Measurements from ENCODE around the gene RNASE8.
"Not testable (repeated sequence)": the region's sequence is repeated elsewhere in the genome, so short reads cannot be mapped to it uniquely, and the experiment has no call there.

The RNASE8 gene

GRCh38 chr14:21057803-21058675, at the start of gene RNASE8:
Gene RNASE8, plus strand, starts transcription at chr14:21057822. Its CDS starts 71 bp downstream, at chr14:21057893.
- DNase-seq, result no peak

- DNase-seq, result not testable (repeated sequence)
Measured at GRCh38 chr14:21009721-21010120, 47.9 kb upstream of the RNASE8 start.

- no peak for DNase-seq
Measured at GRCh38 chr14:21011136-21011535, 46.5 kb upstream of the RNASE8 start.

- peak; percentile 88 to 89 for DNase-seq
Measured at GRCh38 chr14:21014761-21015190, 42.8 kb upstream of the RNASE8 start.

GRCh38 chr14:21015312-21015711, 42.3 kb upstream of the RNASE8 start:
- DNase-seq, result no peak

GRCh38 chr14:21016413-21017190, 41.0 kb upstream of the RNASE8 start:
- no peak for DNase-seq

GRCh38 chr14:21017528-21018245, 39.9 kb upstream of the RNASE8 start:
- no peak for DNase-seq

GRCh38 chr14:21018286-21018685, 39.3 kb upstream of the RNASE8 start:
- no peak for DNase-seq

GRCh38 chr14:21018781-21019180, 38.8 kb upstream of the RNASE8 start:
- no peak for DNase-seq

GRCh38 chr14:21019366-21019765, 38.3 kb upstream of the RNASE8 start:
- DNase-seq, result no peak

GRCh38 chr14:21020977-21021545, 36.6 kb upstream of the RNASE8 start:
- no peak for DNase-seq

GRCh38 chr14:21022686-21023085, 34.9 kb upstream of the RNASE8 start:
- no peak for DNase-seq

GRCh38 chr14:21023174-21023573, 34.4 kb upstream of the RNASE8 start:
- DNase-seq, result no peak

GRCh38 chr14:21023817-21024584, 33.6 kb upstream of the RNASE8 start:
- peak in 1 of 2 experiments; percentile 24 for DNase-seq

GRCh38 chr14:21024585-21025370, 32.8 kb upstream of the RNASE8 start, which contains the start of gene NDRG2:
Gene NDRG2, minus strand, starts transcription at chr14:21025061. Its CDS starts 1,746 bp downstream, at chr14:21023315.
- DNase-seq, result peak; percentile 65 to 67

- DNase-seq, result peak; percentile 14
Measured at GRCh38 chr14:21025371-21026273, 32.0 kb upstream of the RNASE8 start.

GRCh38 chr14:21026274-21026987, 31.2 kb upstream of the RNASE8 start:
- no peak for DNase-seq

GRCh38 chr14:21026988-21027315, 30.7 kb upstream of the RNASE8 start:
- DNase-seq, result no peak

GRCh38 chr14:21029917-21030316, 27.7 kb upstream of the RNASE8 start, which contains the start of gene TPPP2:
Gene TPPP2, plus strand, starts transcription at chr14:21030217. Its CDS starts 365 bp downstream, at chr14:21030582.
- DNase-seq, result no peak
